ENCODE data around the gene ADI1. TPM values are rescaled to one million over a fixed set of nuclear protein-coding genes. Genes with fewer than 3 reads are reported as not detected.
A peak's percentile ranks its signal among the peaks of the same experiment; 100 is the strongest.

ADI1 gene
- polyA plus RNA-seq, 1 of the 3 experiments (the other 2 are of a cell fraction): 67.2 TPM

DNA sequence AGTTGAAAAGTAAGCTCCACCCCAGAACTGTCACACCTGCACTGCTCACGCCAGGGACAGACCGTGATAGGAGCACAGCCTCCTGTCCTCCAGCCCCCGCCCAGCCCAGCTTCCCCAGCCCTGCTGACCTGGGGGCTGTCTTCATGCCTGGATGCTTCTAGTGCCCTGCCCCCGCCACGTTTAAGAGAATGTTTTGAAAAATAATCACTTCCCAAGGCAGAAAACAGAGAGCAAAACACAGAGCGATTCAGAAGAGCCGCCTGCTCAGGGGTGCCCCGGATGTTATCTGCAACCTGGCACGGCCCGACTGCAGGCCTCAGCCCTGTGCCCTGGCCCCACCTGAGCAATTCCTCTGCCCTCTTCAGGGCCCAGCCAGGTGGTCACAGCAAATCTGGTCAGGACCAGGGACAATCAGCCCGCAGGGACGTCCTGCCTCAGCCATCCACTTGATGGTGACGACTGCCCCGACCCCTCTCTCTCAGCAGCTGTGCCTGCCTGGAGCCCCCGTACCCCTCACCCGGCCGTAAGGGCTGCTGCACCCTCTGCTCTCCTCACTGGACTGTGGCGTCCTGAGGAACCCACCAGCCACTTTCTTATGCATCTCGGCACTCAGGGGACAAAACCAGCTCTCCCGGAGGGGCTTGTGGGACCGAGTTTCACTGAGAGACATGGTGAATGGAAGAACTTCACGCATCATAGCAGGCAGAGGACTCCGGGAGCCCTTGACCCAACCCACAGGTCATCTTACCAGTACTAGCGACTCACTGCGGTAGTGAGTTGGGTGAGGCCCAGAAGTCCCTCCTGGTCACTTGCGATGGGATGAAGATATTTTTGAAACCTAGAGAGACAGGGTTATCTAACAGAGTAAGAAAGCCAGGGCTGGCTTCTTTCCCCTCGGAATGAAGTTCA, 30.2 kb downstream of the ADI1 start:
- H3F3A ChIP-seq (replicated peaks; ENCODE audit: insufficient read depth): peaks cover 4% of the 10 kb centered on the region
- POLR2A ChIA-PET: no interaction called here
- TF ChIP-seq POLR2AphosphoS5 (IDR thresholded peaks at IDR 0.05; ENCODE audit: low read depth, low read length) (no peak), GABPA (IDR thresholded peaks at IDR 0.05; ENCODE audit: low read depth) (no peak), YY1 (IDR thresholded peaks at IDR 0.05; ENCODE audit: low read depth) (no peak), MXI1 (IDR thresholded peaks at IDR 0.05; ENCODE audit: low read depth, low read length) (no peak), EP300 (IDR thresholded peaks at IDR 0.05; ENCODE audit: borderline replicate concordance in 1 of 2, low read depth in 1 of 2, low read length in 1 of 2) (no peak), GATA2 (CRISPR knock-in tag; IDR thresholded peaks at IDR 0.05) (no peak), RXRA (IDR thresholded peaks at IDR 0.05; ENCODE audit: borderline replicate concordance, low read depth) (no peak), MEF2A (IDR thresholded peaks at IDR 0.05; ENCODE audit: borderline replicate concordance, low read depth) (no peak), NFIC (IDR thresholded peaks at IDR 0.05; ENCODE audit: borderline replicate concordance) (no peak), TCF12 (IDR thresholded peaks at IDR 0.05) (no peak)
- no peak overlapping the region for H3K4me2 ChIP-seq
- H3K79me2 ChIP-seq (ENCODE audit: insufficient read depth): no peaks in the 10 kb centered on the region
- H3K9ac ChIP-seq: no peak overlapping the region
- no peaks in the 10 kb centered on the region for H3K27me3 ChIP-seq (ENCODE audit: insufficient read depth)
- H4K20me1 ChIP-seq (ENCODE audit: insufficient read depth): no peaks in the 10 kb centered on the region
- peaks cover 0 to 6% of the 10 kb centered on the region in 2 experiments; a peak in 1 of 4 replicates for H3K4me1 ChIP-seq (ENCODE audit: control insufficient read depth in 1 of 2, insufficient read depth in 2 of 2, low read depth in 1 of 2, low read length in 1 of 2)
- CTCF ChIA-PET: no interaction called here
- H3K4me3 ChIP-seq (ENCODE audit: low read depth in 2 of 2, low read length in 1 of 2): no peak overlapping the region
- no peaks in the 10 kb centered on the region for H3K9me2 ChIP-seq
- H2AFZ ChIP-seq (ENCODE audit: low read depth): no peak overlapping the region
- WGBS (ENCODE audit: low lambda C conversion rate): 87% methylated on average over 27 of the region's 27 CpGs
- peak; percentile 48 for DNase-seq
- no peaks in the 10 kb centered on the region for H3K9me3 ChIP-seq
- no peak overlapping the region for H3K27ac ChIP-seq (ENCODE audit: low read depth in 2 of 2, low read length in 1 of 2)
- no peaks in the 10 kb centered on the region for H3K36me3 ChIP-seq (replicated peaks in 1 of 2; ENCODE audit: control insufficient read depth in 1 of 2, insufficient read depth in 2 of 2, low read length in 1 of 2)

DNA sequence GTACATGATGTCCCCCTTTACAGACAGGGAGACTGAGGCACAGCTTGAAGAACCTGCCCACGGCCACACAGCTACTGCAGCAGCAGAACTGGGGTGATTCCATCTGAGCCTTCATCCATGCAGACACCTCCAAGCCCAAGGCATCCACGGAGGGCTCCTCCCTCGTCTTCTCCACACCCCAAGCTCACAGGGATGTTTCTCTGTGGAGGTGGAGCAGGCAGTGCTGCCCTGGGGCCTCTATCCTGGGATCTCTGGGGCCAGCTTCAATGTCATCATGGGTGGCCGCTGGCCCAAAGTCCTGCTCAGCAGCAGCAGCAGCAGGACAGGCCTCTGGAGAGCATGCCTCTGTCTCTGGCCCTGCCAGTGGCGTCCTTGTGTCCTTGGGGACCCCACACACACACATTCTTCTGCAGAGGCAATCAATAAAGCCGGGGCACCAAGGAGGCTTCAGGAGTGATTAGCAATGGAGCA, 31.2 kb downstream of the ADI1 start:
- H3K27ac ChIP-seq (ENCODE audit: low read depth in 2 of 2, low read length in 1 of 2): no peak overlapping the region
- peak; percentile 28 for DNase-seq
- H3K9ac ChIP-seq: no peak overlapping the region
- H3K27me3 ChIP-seq (ENCODE audit: insufficient read depth): no peaks in the 10 kb centered on the region
- WGBS (ENCODE audit: low lambda C conversion rate): 73% methylated on average over 6 of the region's 6 CpGs
- no peaks in the 10 kb centered on the region for H3K79me2 ChIP-seq (ENCODE audit: insufficient read depth)
- no peak overlapping the region for H3K4me3 ChIP-seq (ENCODE audit: low read depth in 2 of 2, low read length in 1 of 2)
- H3K36me3 ChIP-seq (replicated peaks in 1 of 2; ENCODE audit: control insufficient read depth in 1 of 2, insufficient read depth in 2 of 2, low read length in 1 of 2): no peaks in the 10 kb centered on the region
- H4K20me1 ChIP-seq (ENCODE audit: insufficient read depth): no peaks in the 10 kb centered on the region
- H3K9me2 ChIP-seq: no peaks in the 10 kb centered on the region
- TF ChIP-seq MEF2A (IDR thresholded peaks at IDR 0.05; ENCODE audit: borderline replicate concordance, low read depth): no peak
- no peak for TF ChIP-seq FOSL2 (IDR thresholded peaks at IDR 0.05; ENCODE audit: borderline replicate concordance, low read depth)
- TF ChIP-seq SMC3 (IDR thresholded peaks at IDR 0.05; ENCODE audit: low read depth, low read length): no peak
- TF ChIP-seq PBX3 (IDR thresholded peaks at IDR 0.05): no peak
- no peak for TF ChIP-seq REST (IDR thresholded peaks at IDR 0.05; ENCODE audit: low read depth, low read length)
- TF ChIP-seq, protein P1, sequence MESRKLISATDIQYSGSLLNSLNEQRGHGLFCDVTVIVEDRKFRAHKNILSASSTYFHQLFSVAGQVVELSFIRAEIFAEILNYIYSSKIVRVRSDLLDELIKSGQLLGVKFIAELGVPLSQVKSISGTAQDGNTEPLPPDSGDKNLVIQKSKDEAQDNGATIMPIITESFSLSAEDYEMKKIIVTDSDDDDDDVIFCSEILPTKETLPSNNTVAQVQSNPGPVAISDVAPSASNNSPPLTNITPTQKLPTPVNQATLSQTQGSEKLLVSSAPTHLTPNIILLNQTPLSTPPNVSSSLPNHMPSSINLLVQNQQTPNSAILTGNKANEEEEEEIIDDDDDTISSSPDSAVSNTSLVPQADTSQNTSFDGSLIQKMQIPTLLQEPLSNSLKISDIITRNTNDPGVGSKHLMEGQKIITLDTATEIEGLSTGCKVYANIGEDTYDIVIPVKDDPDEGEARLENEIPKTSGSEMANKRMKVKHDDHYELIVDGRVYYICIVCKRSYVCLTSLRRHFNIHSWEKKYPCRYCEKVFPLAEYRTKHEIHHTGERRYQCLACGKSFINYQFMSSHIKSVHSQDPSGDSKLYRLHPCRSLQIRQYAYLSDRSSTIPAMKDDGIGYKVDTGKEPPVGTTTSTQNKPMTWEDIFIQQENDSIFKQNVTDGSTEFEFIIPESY (IDR thresholded peaks at IDR 0.05; ENCODE audit: borderline replicate concordance, low read depth): no peak
- TF ChIP-seq FOXM1 (IDR thresholded peaks at IDR 0.05; ENCODE audit: low read depth): no peak
- no peak for TF ChIP-seq YY1 (IDR thresholded peaks at IDR 0.05; ENCODE audit: low read depth)
- TF ChIP-seq GABPA (IDR thresholded peaks at IDR 0.05; ENCODE audit: low read depth): no peak
- TF ChIP-seq ELF1 (IDR thresholded peaks at IDR 0.05): no peak
- TF ChIP-seq, protein P2, sequence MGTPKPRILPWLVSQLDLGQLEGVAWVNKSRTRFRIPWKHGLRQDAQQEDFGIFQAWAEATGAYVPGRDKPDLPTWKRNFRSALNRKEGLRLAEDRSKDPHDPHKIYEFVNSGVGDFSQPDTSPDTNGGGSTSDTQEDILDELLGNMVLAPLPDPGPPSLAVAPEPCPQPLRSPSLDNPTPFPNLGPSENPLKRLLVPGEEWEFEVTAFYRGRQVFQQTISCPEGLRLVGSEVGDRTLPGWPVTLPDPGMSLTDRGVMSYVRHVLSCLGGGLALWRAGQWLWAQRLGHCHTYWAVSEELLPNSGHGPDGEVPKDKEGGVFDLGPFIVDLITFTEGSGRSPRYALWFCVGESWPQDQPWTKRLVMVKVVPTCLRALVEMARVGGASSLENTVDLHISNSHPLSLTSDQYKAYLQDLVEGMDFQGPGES (IDR thresholded peaks at IDR 0.05; ENCODE audit: low read depth, low read length): no peak
- no peak overlapping the region for H3K4me2 ChIP-seq
- H3K4me1 ChIP-seq (ENCODE audit: control insufficient read depth in 1 of 2, insufficient read depth in 2 of 2, low read depth in 1 of 2, low read length in 1 of 2): no peaks in the 10 kb centered on the region; a peak in 1 of 4 replicates
- ChIA-PET POLR2A (no interaction called here), CTCF (interaction anchor here (0.6 to 2.5 kb wide), 3 partner anchors 26 to 1405 kb away, joined by 3 to 16 read pairs (median 3); no protein-coding TSS in a partner anchor)
- no peaks in the 10 kb centered on the region for H3K9me3 ChIP-seq
- no peak overlapping the region for H2AFZ ChIP-seq (ENCODE audit: low read depth)
- H3F3A ChIP-seq (replicated peaks; ENCODE audit: insufficient read depth): no peaks in the 10 kb centered on the region

Measured in SK-N-SH (cell line).